Nephron progenitor cell (in vitro differentiated cells): ENCODE results near the gene POLE.

Experiments
- DNase-seq: peaks from one replicate; pipeline ENCODE4 v3.0.0; 2021
- H3K27ac Mint-ChIP-seq: 2 replicates; pipeline ENCODE4 v1.8.0; 2021; ENCODE audit warnings: mild to moderate bottlenecking, moderate library complexity, mixed read lengths
- H3K27me3 Mint-ChIP-seq: 2 replicates; pipeline ENCODE4 v1.8.0; 2021; ENCODE audit warnings: mild to moderate bottlenecking, low read depth, mixed read lengths; ENCODE audit not compliant: poor library complexity
- H3K36me3 Mint-ChIP-seq: 2 replicates; pipeline ENCODE4 v1.8.0; 2021; ENCODE audit warnings: low read depth, mixed read lengths
- H3K4me1 Mint-ChIP-seq: 2 replicates; pipeline ENCODE4 v1.8.0; 2021; ENCODE audit warnings: mixed read lengths
- H3K4me3 Mint-ChIP-seq: 2 replicates; pipeline ENCODE4 v1.8.0; 2021; ENCODE audit warnings: mild to moderate bottlenecking, moderate library complexity, mixed read lengths
- H3K9me3 Mint-ChIP-seq: 2 replicates; pipeline ENCODE4 v1.8.0; 2021; ENCODE audit warnings: mild to moderate bottlenecking, moderate library complexity, mixed read lengths
- TF ChIP-seq, protein P1 (sequence below): fragments of 200-600 bp; sonication (generic); IDR thresholded peaks from 2 replicates; pipeline ENCODE4 v1.5.0; 2021; ENCODE audit warnings: antibody characterized with exemption

The POLE gene

GRCh38 chr12:132665794-132666193, 21.3 kb downstream of the POLE start:
- Mint-ChIP-seq H3K36me3 (peaks cover 78% of the 10 kb centered on the region), H3K27me3 (no peaks in the 10 kb centered on the region), H3K4me1 (no peaks in the 10 kb centered on the region), H3K9me3 (no peaks in the 10 kb centered on the region), H3K4me3 (no peak overlapping the region), H3K27ac (no peak overlapping the region)
- TF ChIP-seq, protein P1, sequence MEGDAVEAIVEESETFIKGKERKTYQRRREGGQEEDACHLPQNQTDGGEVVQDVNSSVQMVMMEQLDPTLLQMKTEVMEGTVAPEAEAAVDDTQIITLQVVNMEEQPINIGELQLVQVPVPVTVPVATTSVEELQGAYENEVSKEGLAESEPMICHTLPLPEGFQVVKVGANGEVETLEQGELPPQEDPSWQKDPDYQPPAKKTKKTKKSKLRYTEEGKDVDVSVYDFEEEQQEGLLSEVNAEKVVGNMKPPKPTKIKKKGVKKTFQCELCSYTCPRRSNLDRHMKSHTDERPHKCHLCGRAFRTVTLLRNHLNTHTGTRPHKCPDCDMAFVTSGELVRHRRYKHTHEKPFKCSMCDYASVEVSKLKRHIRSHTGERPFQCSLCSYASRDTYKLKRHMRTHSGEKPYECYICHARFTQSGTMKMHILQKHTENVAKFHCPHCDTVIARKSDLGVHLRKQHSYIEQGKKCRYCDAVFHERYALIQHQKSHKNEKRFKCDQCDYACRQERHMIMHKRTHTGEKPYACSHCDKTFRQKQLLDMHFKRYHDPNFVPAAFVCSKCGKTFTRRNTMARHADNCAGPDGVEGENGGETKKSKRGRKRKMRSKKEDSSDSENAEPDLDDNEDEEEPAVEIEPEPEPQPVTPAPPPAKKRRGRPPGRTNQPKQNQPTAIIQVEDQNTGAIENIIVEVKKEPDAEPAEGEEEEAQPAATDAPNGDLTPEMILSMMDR, result no peak
- no peak for DNase-seq

GRCh38 chr12:132665149-132665491, 22.0 kb downstream of the POLE start:
- Mint-ChIP-seq H3K27ac (no peak overlapping the region), H3K9me3 (no peaks in the 10 kb centered on the region), H3K4me3 (no peak overlapping the region), H3K4me1 (no peaks in the 10 kb centered on the region), H3K36me3 (peaks cover 77% of the 10 kb centered on the region), H3K27me3 (no peaks in the 10 kb centered on the region)
- TF ChIP-seq, protein P1, result no peak
- no peak for DNase-seq

DNA sequence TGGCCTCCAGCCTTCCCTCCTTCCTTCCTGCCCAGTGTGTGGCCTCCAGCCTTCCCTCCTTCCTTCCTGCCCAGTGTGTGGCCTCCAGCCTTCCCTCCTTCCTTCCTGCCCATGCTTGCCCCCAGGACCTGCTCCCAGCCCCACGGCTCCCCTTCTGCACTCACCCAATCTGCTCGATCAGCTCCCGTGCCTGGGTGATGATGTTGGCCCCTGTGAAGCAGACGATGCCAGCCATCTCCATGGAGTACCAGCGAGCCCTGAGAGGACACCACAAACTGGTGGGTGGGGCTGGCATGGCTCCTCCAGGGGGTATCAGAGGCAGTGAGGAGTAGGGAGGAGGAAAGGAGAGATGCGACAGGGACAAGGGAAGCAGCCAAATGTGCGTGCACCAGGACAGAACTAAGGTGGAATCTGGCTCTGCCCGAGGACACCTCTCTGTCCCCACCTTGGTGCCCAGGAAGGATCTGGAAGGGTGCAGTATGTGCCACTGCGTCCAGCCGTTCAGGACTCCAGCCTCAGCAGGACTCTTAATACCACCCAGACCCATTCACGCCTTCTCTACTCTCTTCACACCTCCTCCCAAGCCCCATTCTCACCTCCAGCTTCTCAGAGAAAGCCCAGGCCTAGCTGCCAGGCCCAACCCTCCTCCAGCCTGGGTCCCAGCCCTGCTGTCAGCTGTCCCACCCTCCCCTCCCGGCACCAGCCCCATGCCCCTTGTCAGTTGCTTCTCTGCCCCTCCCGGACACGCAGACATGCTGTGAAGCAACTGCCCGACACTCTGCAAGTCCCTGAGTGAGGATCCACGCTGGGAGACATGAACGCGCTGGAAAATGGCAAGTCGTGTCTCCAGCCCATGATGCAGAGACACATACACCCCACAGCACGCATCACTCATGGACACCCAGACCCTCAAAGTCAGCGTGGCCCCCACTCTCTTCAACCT, 22.7 kb downstream of the POLE start:
- no peaks in the 10 kb centered on the region for H3K9me3 Mint-ChIP-seq
- no peak overlapping the region for H3K27ac Mint-ChIP-seq
- no peak for DNase-seq
- no peaks in the 10 kb centered on the region for H3K27me3 Mint-ChIP-seq
- TF ChIP-seq, protein P1, result no peak
- H3K36me3 Mint-ChIP-seq, result peaks cover 71% of the 10 kb centered on the region
- no peak overlapping the region for H3K4me3 Mint-ChIP-seq
- H3K4me1 Mint-ChIP-seq, result no peaks in the 10 kb centered on the region

DNA sequence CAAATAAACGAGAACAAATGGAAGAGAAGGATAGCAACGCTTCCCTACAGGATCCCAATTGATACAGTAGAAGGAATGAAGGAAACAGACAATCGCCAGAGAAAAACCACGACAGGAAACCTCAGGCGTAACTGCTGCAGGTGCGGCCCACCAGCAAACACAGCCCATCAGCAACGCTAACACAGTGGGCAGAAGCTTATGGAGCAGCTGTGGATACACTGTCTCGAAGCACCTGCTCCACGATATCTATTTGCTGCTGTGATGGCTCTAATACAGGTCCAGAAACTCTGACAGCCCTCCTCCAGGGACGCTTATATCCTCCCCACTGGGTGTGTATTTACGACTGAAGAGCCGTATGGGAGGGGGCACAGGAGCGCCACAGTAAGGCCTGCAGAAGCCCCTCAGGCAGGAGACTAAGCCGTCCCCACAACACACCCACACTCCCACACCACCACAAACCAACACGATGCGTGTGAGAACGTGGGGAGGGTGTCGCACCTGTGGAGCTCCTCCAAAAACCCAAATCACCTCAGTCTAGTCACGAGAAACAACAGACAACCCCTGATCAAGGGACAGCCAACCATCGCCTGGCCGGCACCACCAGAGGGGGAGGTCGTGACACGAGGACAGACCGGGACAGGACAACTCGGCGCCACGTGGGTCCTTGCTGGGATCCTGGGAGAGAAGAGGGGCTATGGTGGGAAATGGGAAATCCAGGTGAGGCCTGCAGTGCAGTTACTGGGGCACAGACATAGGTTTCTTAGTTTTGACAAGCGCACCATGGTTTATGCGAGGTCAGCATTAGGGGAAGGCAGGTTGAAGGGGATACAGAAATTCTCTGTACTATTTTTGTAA, 24.0 kb downstream of the POLE start:
- Mint-ChIP-seq H3K4me3 (no peak overlapping the region), H3K4me1 (no peaks in the 10 kb centered on the region), H3K27ac (no peak overlapping the region), H3K36me3 (peaks cover 64% of the 10 kb centered on the region), H3K9me3 (no peaks in the 10 kb centered on the region), H3K27me3 (no peaks in the 10 kb centered on the region)
- no peak for DNase-seq
- TF ChIP-seq, protein P1, result no peak

DNA sequence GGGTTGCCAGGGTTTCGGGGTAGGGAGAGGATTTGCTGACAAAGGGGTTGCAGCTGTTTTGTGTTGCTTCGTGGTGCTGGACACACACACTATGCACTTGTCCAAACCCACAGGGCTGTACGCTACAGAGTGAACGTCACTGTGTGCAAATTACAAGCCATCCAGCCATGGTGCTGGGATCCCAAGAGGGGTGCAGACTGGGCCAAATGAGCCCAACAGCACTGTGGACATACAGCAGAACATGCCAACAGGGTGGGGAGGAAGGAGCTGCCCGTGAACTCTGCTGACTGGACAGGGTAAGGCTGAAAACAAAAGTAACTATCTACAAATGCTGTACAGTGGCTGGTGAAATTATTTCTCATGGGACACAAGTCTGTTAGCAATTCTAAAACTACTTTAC, 25.2 kb downstream of the POLE start:
- Mint-ChIP-seq H3K9me3 (no peaks in the 10 kb centered on the region), H3K4me1 (no peaks in the 10 kb centered on the region), H3K36me3 (peaks cover 68% of the 10 kb centered on the region), H3K4me3 (no peak overlapping the region), H3K27ac (no peak overlapping the region), H3K27me3 (no peaks in the 10 kb centered on the region)
- DNase-seq, result no peak
- TF ChIP-seq, protein P1, result no peak
